ENCODE measurements around the gene TMCC1.

TMCC1 gene

DNA sequence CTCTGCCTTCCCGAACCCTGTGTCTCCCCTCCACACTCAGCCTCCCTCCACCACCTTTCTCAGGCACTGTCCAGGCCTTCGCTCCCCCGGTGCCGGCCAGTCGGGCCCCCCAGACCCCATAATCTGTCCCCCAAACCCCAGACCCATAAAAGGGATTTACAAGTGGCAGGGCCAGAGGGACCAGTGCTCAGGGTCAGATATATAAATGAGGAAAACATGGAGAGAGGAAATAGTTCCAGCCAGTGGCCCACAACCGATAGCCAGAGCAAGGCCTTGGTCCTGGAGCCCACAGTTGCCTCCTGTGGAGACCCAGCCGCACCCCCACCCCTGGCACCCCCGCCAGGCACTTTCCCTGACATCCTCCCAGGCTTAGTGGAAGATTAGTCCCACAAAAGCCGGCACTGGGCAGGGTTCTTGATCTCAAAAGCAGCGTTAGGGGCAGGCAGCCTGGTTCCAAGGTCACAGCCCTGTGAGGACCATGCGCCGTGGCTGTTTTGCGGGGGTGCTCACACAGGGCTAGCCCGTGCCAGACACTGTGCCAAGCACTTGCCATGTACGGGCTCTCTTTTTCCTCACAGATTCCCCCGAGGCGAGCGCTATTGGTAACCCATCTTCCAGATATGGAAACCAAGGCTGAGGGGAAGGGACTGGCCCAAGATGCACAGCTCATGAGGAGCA, 286.0 kb downstream of the TMCC1 start:
- H3K36me3 Mint-ChIP-seq (ENCODE audit: low read depth) = no peaks in the 10 kb centered on the region
- peak overlapping the region; percentile 90 to 96 (median 94) for H3K4me3 Mint-ChIP-seq
- H3K9me3 Mint-ChIP-seq = no peaks in the 10 kb centered on the region
- peaks cover 19% of the 10 kb centered on the region for H3K27me3 Mint-ChIP-seq (ENCODE audit: low read depth)
- TF ChIP-seq, protein P1, sequence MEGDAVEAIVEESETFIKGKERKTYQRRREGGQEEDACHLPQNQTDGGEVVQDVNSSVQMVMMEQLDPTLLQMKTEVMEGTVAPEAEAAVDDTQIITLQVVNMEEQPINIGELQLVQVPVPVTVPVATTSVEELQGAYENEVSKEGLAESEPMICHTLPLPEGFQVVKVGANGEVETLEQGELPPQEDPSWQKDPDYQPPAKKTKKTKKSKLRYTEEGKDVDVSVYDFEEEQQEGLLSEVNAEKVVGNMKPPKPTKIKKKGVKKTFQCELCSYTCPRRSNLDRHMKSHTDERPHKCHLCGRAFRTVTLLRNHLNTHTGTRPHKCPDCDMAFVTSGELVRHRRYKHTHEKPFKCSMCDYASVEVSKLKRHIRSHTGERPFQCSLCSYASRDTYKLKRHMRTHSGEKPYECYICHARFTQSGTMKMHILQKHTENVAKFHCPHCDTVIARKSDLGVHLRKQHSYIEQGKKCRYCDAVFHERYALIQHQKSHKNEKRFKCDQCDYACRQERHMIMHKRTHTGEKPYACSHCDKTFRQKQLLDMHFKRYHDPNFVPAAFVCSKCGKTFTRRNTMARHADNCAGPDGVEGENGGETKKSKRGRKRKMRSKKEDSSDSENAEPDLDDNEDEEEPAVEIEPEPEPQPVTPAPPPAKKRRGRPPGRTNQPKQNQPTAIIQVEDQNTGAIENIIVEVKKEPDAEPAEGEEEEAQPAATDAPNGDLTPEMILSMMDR (IDR thresholded peaks at IDR 0.05; ENCODE audit: unreplicated experiment in 3 of 3) = no peak
- H3K27ac Mint-ChIP-seq = peak overlapping the region; percentile 82 to 96 (median 93)
- peaks cover 19% of the 10 kb centered on the region for H3K4me1 Mint-ChIP-seq

DNA sequence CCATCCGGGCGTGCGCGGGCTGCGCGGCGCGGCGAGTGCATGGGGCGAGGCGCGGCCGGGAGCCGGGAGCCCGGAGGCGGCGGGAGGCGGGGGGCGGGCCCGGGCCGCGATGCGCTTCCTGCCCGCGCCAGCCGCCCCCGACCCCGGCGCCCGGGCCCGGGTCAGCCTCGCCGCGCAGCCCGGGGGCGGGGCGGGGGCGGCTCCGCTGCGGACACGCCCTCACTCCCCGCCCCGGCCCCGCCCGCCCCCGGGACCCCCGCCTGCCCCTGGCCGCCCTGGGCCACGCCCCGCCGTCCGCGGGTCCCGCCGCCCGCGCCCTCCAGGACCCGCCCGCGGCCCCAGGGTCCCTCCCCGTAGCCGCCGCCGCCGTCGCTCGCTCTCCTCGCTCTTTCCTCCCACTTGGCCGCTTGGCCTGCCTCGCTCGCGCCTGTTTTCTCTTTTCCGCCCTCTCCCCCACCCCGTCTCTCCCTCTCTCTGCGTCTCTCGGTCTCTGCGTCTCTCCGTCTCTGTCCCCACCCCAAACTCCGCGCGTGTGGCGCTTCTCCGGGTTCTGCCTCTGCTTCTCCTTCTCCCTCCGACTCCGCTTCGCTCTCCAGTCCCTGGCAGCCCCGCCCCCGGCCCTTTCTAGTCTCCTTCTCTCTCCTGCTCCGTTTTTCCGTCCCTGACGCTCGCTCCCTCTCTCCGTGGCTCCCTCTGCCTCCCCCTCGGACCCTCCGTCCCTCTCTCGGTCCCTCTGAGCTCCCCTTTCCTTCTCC, 286.7 kb downstream of the TMCC1 start, which contains the start of gene PLXND1:
TSS of gene PLXND1 (minus strand) at position 41 of the 755 bp plus-strand sequence. CDS start at position 4, 37 bp downstream.
- Mint-ChIP-seq H3K4me1 (peaks cover 24% of the 10 kb centered on the region), H3K27me3 (ENCODE audit: low read depth) (peaks cover 19% of the 10 kb centered on the region), H3K9me3 (no peaks in the 10 kb centered on the region), H3K27ac (peak within 1 kb of the TSS; percentile 90 to 96 (median 93)), H3K36me3 (ENCODE audit: low read depth) (no peaks in the 10 kb centered on the region), H3K4me3 (peak within 1 kb of the TSS; percentile 94 to 97 (median 96))
- TF ChIP-seq, protein P1 (IDR thresholded peaks at IDR 0.05; ENCODE audit: unreplicated experiment in 3 of 3) = no peak

DNA sequence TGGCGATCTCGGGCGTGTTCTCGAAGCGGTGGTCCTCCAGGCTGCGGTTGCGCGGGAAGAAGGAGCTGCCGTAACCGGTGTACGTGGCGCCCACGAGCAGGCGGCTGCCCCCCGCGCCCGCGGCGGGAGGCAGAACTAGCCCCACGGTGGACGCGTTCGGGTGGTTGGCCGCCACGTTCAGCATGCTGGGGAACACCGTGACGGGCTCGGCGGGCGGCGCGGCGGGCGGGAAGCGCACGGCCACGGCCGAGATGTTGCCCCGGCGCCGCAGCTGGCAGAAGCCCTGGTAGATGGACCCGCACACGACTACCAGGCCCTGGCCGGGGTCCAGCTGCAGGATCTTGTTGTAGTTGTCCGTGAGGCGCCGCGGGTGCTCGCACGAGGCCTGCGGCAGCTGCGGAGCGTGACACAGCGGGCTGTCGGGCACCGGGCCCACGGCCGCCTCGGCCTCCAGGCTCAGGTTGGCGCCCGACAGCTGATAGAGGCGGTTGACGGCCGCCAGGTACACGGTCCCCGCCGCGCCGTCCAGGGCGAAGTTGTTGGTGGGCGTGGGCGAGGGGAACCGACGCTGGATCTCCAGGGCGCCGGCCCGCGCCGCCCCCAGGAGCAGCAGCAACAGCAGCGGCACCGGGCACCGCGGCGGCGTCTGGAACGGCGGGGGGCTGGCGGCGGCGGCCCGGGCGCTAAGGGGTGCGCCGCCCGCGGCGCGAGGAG, 287.4 kb downstream of the TMCC1 start:
- H3K9me3 Mint-ChIP-seq = no peaks in the 10 kb centered on the region
- H3K36me3 Mint-ChIP-seq (ENCODE audit: low read depth) = no peaks in the 10 kb centered on the region
- H3K27ac Mint-ChIP-seq = peak overlapping the region; percentile 63 to 90 (median 78)
- TF ChIP-seq, protein P1 (IDR thresholded peaks at IDR 0.05; ENCODE audit: unreplicated experiment in 3 of 3) = no peak
- peaks cover 28% of the 10 kb centered on the region for H3K4me1 Mint-ChIP-seq
- H3K4me3 Mint-ChIP-seq = peak overlapping the region; percentile 87 to 97 (median 89)
- H3K27me3 Mint-ChIP-seq (ENCODE audit: low read depth) = peaks cover 19% of the 10 kb centered on the region

GRCh38 chr3:129605203-129605921, 288.1 kb downstream of the TMCC1 start:
- H3K27ac Mint-ChIP-seq = peak overlapping the region; percentile 63 to 90 (median 78)
- TF ChIP-seq, protein P1 (IDR thresholded peaks at IDR 0.05; ENCODE audit: unreplicated experiment in 3 of 3) = peak in 1 of 3 experiments; percentile 11
- peaks cover 35% of the 10 kb centered on the region for H3K4me1 Mint-ChIP-seq
- no peaks in the 10 kb centered on the region for H3K36me3 Mint-ChIP-seq (ENCODE audit: low read depth)
- H3K4me3 Mint-ChIP-seq = peak overlapping the region; percentile 87 to 97 (median 89)
- H3K9me3 Mint-ChIP-seq = no peaks in the 10 kb centered on the region
- peaks cover 19% of the 10 kb centered on the region for H3K27me3 Mint-ChIP-seq (ENCODE audit: low read depth)

DNA sequence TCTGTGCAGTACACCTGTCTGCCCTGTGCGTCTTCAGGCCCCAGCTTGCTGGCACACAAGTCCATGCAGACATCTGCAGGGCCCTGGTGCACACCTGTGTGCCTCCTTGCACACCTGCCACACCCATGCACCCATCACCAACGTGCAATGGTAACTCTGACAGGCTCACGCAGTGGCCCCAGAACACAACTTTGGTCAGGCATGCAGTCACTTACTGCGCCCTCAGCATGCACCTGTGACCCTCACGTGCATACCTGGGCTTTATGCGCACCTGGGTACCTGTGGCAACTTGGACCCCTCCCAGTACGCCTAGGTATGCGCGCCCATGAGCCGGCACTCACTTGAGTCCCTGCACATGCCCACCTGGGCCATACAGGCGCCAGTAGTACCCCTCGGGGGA, 288.7 kb downstream of the TMCC1 start:
- TF ChIP-seq, protein P1 (IDR thresholded peaks at IDR 0.05; ENCODE audit: unreplicated experiment in 3 of 3) = no peak
- H3K27me3 Mint-ChIP-seq (ENCODE audit: low read depth) = peaks cover 19% of the 10 kb centered on the region
- peak overlapping the region; percentile 85 to 97 (median 87) for H3K4me3 Mint-ChIP-seq
- H3K9me3 Mint-ChIP-seq = no peaks in the 10 kb centered on the region
- H3K27ac Mint-ChIP-seq = peak overlapping the region in 2 of 3 experiments; percentile 17 to 66
- no peaks in the 10 kb centered on the region for H3K36me3 Mint-ChIP-seq (ENCODE audit: low read depth)
- peaks cover 40% of the 10 kb centered on the region for H3K4me1 Mint-ChIP-seq

Measured in nephron (organoid).